ENCODE results near the gene ITGAD. TPM values are rescaled to one million over a fixed set of nuclear protein-coding genes. Genes with fewer than 3 reads are reported as not detected.
A peak's percentile ranks its signal among the peaks of the same experiment; 100 is the strongest.

Gene ITGAD
- total RNA-seq, 3 donors from 2014 or later (not counting 1 experiment from before 2014, with no cell fraction given), result 1.0 to 2.9 (median 2.2) TPM

DNA sequence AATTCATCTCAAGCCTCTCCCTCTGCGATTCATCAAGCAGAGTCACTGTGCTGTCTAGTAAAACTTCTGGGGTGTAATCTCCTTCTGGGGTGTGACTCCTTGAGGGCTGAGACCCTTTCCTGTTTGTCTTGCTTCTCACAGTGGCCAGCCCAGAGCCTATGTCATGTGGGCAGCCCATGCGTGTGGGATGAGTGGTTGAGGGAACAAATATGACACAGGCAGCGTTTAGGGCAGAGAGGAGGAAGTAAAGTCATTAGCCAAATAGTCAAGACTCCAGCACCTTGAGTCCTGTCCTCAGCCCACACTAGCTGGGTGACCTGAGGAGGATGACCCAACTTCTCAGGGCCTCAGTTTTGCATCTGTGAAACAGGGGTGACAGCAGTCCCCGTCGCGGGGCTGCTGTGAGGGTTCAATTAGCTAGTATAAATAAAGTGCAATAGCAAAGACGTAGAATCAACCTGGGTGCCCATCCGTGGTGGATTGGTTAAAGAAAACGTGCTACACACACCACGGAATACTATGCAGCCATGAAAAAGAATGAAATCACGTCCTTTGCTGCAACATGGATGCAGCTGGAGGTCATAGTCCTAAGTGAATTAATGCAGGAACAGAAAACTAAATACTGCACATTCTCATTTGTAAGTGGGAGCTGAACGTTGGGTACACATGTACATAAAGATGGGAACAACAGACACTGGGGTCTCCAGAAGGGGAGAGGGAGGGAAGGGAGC lies 42.7 kb upstream of the ITGAD start:
- Mint-ChIP-seq H3K4me1 (peaks cover 56 to 78% of the 10 kb centered on the region in 2 donors), H3K36me3 (no peaks in the 10 kb centered on the region), H3K9me3 (no peaks in the 10 kb centered on the region), H3K27me3 (ENCODE audit: low read depth in 2 of 2) (peaks cover 8 to 15% of the 10 kb centered on the region in 2 donors), H3K27ac (peak overlapping the region; percentile 21 to 74), H3K4me3 (no peak overlapping the region)
- 67% methylated on average over 12 of the region's 12 CpGs for WGBS (ENCODE audit: insufficient coverage)
- peak overlapping the region; percentile 41 for H3K27ac ChIP-seq (ENCODE audit: low read length)
- ATAC-seq, result peak; percentile 3 to 40 (median 31)
- intact Hi-C loops (cut with micrococcal nuclease), result loop anchor here (2.0 to 5.0 kb wide), 2 partner anchors 14 to 37 kb away; no protein-coding TSS in a partner anchor
- H3K9me3 ChIP-seq (ENCODE audit: control insufficient read depth, insufficient read depth, low read length), result no peaks in the 10 kb centered on the region
- no peaks in the 10 kb centered on the region for H3K27me3 ChIP-seq (ENCODE audit: control insufficient read depth, insufficient read depth, low read length)
- H3K36me3 ChIP-seq (ENCODE audit: control insufficient read depth, insufficient read depth, low read length), result no peaks in the 10 kb centered on the region
- peaks cover 78% of the 10 kb centered on the region for H3K4me1 ChIP-seq (ENCODE audit: control insufficient read depth, insufficient read depth, low read length)
- DNase-seq, result peak in 1 of 2 donors; percentile 38
- TF ChIP-seq, protein P1, sequence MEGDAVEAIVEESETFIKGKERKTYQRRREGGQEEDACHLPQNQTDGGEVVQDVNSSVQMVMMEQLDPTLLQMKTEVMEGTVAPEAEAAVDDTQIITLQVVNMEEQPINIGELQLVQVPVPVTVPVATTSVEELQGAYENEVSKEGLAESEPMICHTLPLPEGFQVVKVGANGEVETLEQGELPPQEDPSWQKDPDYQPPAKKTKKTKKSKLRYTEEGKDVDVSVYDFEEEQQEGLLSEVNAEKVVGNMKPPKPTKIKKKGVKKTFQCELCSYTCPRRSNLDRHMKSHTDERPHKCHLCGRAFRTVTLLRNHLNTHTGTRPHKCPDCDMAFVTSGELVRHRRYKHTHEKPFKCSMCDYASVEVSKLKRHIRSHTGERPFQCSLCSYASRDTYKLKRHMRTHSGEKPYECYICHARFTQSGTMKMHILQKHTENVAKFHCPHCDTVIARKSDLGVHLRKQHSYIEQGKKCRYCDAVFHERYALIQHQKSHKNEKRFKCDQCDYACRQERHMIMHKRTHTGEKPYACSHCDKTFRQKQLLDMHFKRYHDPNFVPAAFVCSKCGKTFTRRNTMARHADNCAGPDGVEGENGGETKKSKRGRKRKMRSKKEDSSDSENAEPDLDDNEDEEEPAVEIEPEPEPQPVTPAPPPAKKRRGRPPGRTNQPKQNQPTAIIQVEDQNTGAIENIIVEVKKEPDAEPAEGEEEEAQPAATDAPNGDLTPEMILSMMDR (IDR thresholded peaks at IDR 0.05), result no peak
- H3K4me3 ChIP-seq (ENCODE audit: low read length), result no peak overlapping the region

DNA sequence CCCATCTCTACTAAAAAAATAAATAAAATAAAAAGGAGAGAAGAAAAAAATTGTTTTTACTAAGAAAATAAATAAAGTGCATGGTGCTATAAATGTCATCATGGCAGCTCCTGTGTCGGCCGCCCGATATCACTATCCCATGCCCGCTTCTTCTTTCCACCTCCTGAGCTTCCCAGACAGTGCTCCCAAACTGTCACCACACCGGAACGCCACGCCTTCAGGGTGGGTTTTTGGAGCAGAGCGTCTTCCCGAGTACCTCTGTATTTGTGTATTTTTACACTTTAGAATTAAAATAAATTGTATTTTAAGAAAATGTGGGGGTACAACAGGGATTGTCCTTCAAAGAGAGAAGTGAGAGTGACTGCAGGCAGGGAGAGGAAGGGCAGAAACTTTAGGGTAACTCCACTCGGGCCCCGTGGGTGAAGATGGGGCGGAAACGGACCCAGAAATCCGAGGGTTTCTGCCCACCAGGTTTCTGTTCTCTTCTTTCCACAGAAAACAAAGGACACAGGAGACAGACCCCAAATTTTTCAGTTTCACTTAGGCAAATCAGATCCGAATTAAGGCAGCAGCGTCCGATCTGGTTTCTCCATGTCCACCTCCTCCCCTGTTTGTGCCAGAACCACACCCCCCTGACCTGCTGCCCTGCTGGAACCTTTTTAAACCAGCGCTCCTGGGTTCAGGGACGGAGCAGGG lies 41.7 kb upstream of the ITGAD start:
- Histone ChIP-seq H3K27me3 (ENCODE audit: control insufficient read depth, insufficient read depth, low read length) (no peaks in the 10 kb centered on the region), H3K4me3 (ENCODE audit: low read length) (no peak overlapping the region), H3K9me3 (ENCODE audit: control insufficient read depth, insufficient read depth, low read length) (no peaks in the 10 kb centered on the region), H3K4me1 (ENCODE audit: control insufficient read depth, insufficient read depth, low read length) (peaks cover 87% of the 10 kb centered on the region), H3K36me3 (ENCODE audit: control insufficient read depth, insufficient read depth, low read length) (no peaks in the 10 kb centered on the region), H3K27ac (ENCODE audit: low read length) (peak overlapping the region; percentile 65)
- no peak overlapping the region for H3K4me3 Mint-ChIP-seq
- peaks cover 64 to 82% of the 10 kb centered on the region in 2 donors for H3K4me1 Mint-ChIP-seq
- H3K9me3 Mint-ChIP-seq, result no peaks in the 10 kb centered on the region
- ATAC-seq (no peak), DNase-seq (no peak)
- TF ChIP-seq, protein P1 (IDR thresholded peaks at IDR 0.05), result no peak
- peaks cover 8 to 10% of the 10 kb centered on the region in 2 donors for H3K27me3 Mint-ChIP-seq (ENCODE audit: low read depth in 2 of 2)
- intact Hi-C loops (cut with micrococcal nuclease), result loop anchor here (2.0 to 5.0 kb wide), 2 partner anchors 13 to 36 kb away; no protein-coding TSS in a partner anchor
- H3K36me3 Mint-ChIP-seq, result no peaks in the 10 kb centered on the region
- H3K27ac Mint-ChIP-seq, result peak overlapping the region; percentile 67 to 95
- WGBS (ENCODE audit: insufficient coverage), result 65% methylated on average over 14 of the region's 19 CpGs

DNA sequence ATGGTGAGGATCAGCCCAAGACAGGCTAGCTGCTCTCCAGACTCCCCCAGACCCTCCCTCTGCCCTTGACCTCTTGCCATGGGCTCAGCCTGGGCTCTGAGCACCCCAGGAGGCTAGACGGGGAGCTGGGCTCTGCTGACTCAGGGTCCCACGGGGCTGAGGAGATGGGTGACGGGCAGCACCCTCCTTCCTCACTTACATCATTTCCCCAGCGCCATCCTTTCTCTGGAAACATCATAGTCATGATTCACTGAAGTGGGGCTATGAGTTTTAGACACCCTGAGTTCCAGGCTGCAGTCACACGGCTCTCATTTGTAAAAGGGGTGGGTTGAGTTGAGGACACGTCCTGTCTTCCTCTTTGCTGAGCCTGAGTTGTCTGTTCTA lies 41.2 kb upstream of the ITGAD start:
- no peak overlapping the region for H3K4me3 Mint-ChIP-seq
- no peaks in the 10 kb centered on the region for H3K36me3 ChIP-seq (ENCODE audit: control insufficient read depth, insufficient read depth, low read length)
- DNase-seq (peak in 1 of 2 donors; percentile 41), ATAC-seq (peak; percentile 27 to 54 (median 47))
- no peaks in the 10 kb centered on the region for H3K9me3 Mint-ChIP-seq
- no peaks in the 10 kb centered on the region for H3K9me3 ChIP-seq (ENCODE audit: control insufficient read depth, insufficient read depth, low read length)
- WGBS (ENCODE audit: insufficient coverage), result 20% methylated on average over 4 of the region's 6 CpGs
- H3K36me3 Mint-ChIP-seq, result no peaks in the 10 kb centered on the region
- peaks cover 65 to 82% of the 10 kb centered on the region in 2 donors for H3K4me1 Mint-ChIP-seq
- no peak overlapping the region for H3K4me3 ChIP-seq (ENCODE audit: low read length)
- peak overlapping the region; percentile 65 for H3K27ac ChIP-seq (ENCODE audit: low read length)
- peaks cover 92% of the 10 kb centered on the region for H3K4me1 ChIP-seq (ENCODE audit: control insufficient read depth, insufficient read depth, low read length)
- TF ChIP-seq, protein P1 (IDR thresholded peaks at IDR 0.05), result no peak
- H3K27ac Mint-ChIP-seq, result peak overlapping the region; percentile 67 to 95
- H3K27me3 Mint-ChIP-seq (ENCODE audit: low read depth in 2 of 2), result peaks cover 5% of the 10 kb centered on the region in 2 donors
- intact Hi-C loops (cut with micrococcal nuclease), result loop anchor here (2.0 to 5.0 kb wide), 2 partner anchors 13 to 35 kb away; no protein-coding TSS in a partner anchor
- no peaks in the 10 kb centered on the region for H3K27me3 ChIP-seq (ENCODE audit: control insufficient read depth, insufficient read depth, low read length)
